H1 (cell line): ENCODE measurements around the gene UHRF1. TPM values are rescaled to one million over a fixed set of nuclear protein-coding genes. Genes with fewer than 3 reads are reported as not detected.

Experiments
- BCL11A ChIP-seq, 2 experiments: IDR thresholded peaks; one replicate each; pipeline ENCODE4 v1.6.1; 2011; ENCODE audit warnings: low read depth in 2 of 2, low read length in 2 of 2, mild to moderate bottlenecking in 2 of 2
- CEBPB ChIP-seq: IDR thresholded peaks from 2 replicates; pipeline ENCODE4 v1.6.1; 2012; ENCODE audit warnings: low read depth, low read length
- CHD7 ChIP-seq: fragments of 300-600 bp; sonication (generic); IDR thresholded peaks from 2 replicates; pipeline ENCODE4 v1.7.1; 2012; ENCODE audit warnings: low read length, moderate library complexity, mild to moderate bottlenecking, inconsistent platforms; ENCODE audit not compliant: insufficient replicate concordance
- GTF2F1 ChIP-seq: IDR thresholded peaks from 2 replicates; pipeline ENCODE4 v1.6.1; 2012; ENCODE audit warnings: low read depth, low read length, improper control_type of control experiment, borderline replicate concordance
- POU5F1 ChIP-seq: IDR thresholded peaks from 2 replicates; pipeline ENCODE4 v1.6.1; 2011; ENCODE audit warnings: low read depth, mild to moderate bottlenecking, low read length, moderate library complexity
- polyA plus RNA-seq, 7 experiments: library from polyadenylated mRNA; depleted of rRNA in 3 of 7; stranded (reverse) in 5 of 7; unstranded in 2 of 7; fragments of >200 nt in 5 of 7; fragments of 200-250 nt in 2 of 7; gene quantifications; 1 replicate in 5 of 7; 2 replicates in 1 of 7; 4 replicates in 1 of 7; pipeline versions ENCODE4 v1.2.1 to v1.2.3, GENCODE V29; 2011 to 2013; ENCODE audit warnings: missing spikeins in 2 of 7, mixed read lengths in 2 of 7
- total RNA-seq: library from RNA; stranded (reverse); fragmentation: NEBNext Ultra II Directional; extraction: Animal tissue kit (Norgen Biotek cat#: 25700); gene quantifications from 2 replicates; pipeline ENCODE4 v1.2.1, GENCODE V29; 2021

The UHRF1 gene
- total and polyA plus RNA-seq, 2 of the 8 experiments (the other 6 are each of a cell fraction or from before 2014, with no cell fraction given): 14.7 to 65.8 TPM

GRCh38 chr19:4861147-4861546, 48.2 kb upstream of the UHRF1 start (continued):
- TF ChIP-seq CEBPB (no peak), BCL11A (IDR thresholded peaks at IDR 0.05; ENCODE audit: low read depth in 2 of 2, low read length in 2 of 2) (no peak), POU5F1 (no peak), CHD7 (no peak), GTF2F1 (no peak)
